ENCODE data around the gene RERE.

GRCh38 chr1:8350914-8351684 is 466.3 kb downstream of the RERE start:
- TF ChIP-seq, protein P1, sequence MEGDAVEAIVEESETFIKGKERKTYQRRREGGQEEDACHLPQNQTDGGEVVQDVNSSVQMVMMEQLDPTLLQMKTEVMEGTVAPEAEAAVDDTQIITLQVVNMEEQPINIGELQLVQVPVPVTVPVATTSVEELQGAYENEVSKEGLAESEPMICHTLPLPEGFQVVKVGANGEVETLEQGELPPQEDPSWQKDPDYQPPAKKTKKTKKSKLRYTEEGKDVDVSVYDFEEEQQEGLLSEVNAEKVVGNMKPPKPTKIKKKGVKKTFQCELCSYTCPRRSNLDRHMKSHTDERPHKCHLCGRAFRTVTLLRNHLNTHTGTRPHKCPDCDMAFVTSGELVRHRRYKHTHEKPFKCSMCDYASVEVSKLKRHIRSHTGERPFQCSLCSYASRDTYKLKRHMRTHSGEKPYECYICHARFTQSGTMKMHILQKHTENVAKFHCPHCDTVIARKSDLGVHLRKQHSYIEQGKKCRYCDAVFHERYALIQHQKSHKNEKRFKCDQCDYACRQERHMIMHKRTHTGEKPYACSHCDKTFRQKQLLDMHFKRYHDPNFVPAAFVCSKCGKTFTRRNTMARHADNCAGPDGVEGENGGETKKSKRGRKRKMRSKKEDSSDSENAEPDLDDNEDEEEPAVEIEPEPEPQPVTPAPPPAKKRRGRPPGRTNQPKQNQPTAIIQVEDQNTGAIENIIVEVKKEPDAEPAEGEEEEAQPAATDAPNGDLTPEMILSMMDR (IDR thresholded peaks at IDR 0.05), result no peak
- no peak for TF ChIP-seq POLR2A (IDR thresholded peaks at IDR 0.05)

All from adrenal gland (tissue), 5 donors.